Activated CD8-positive, alpha-beta T cell treated with anti-CD3 and anti-CD28 coated beads, Interleukin-2, amount 10 ng/mL, durations not matched to agents 7 days and 5 days (primary cell): ENCODE measurements around the gene STAT2. TPM values are rescaled to one million over a fixed set of nuclear protein-coding genes. Genes with fewer than 3 reads are reported as not detected.
A peak's percentile ranks its signal among the peaks of the same experiment; 100 is the strongest.
"Not testable (repeated sequence)": the region's sequence is repeated elsewhere in the genome, so short reads cannot be mapped to it uniquely, and the experiment has no call there.

ENCODE experiments used
- ATAC-seq: fragments of 150-1000 bp; cut with Tn5 transposase; one replicate; pipeline ENCODE4 v1.10.0; 2021; ENCODE audit warnings: moderate library complexity
- CTCF ChIA-PET: fragments of 350-600 bp; sonication (Branson Sonifier 250); formaldehyde crosslinking; loops from one replicate; lab custom pipeline; 2021; ENCODE audit warnings: antibody characterized with exemption; lab: Charles Lee
- POLR2A ChIA-PET: fragments of 350-600 bp; sonication (Branson Sonifier 250); formaldehyde crosslinking; loops from one replicate; lab custom pipeline; 2021; ENCODE audit warnings: antibody characterized with exemption; lab: Charles Lee
- DNase-seq: peaks from one replicate; pipeline ENCODE4 v3.0.0-alpha.2; 2020
- H3K27ac Mint-ChIP-seq: one replicate; pipeline ENCODE4 v1.8.0; 2021; ENCODE audit warnings: mild to moderate bottlenecking, mixed read lengths
- H3K27me3 Mint-ChIP-seq: one replicate; pipeline ENCODE4 v1.8.0; 2021; ENCODE audit warnings: low read depth, mixed read lengths
- H3K36me3 Mint-ChIP-seq: one replicate; pipeline ENCODE4 v1.8.0; 2021; ENCODE audit warnings: low read depth, mixed read lengths
- H3K4me1 Mint-ChIP-seq: one replicate; pipeline ENCODE4 v1.8.0; 2021; ENCODE audit warnings: low read depth, mixed read lengths
- H3K4me3 Mint-ChIP-seq: one replicate; pipeline ENCODE4 v1.8.0; 2021; ENCODE audit warnings: mild to moderate bottlenecking, mixed read lengths
- H3K9me3 Mint-ChIP-seq: one replicate; pipeline ENCODE4 v1.8.0; 2022; ENCODE audit warnings: mixed read lengths; ENCODE audit not compliant: insufficient read depth
- total RNA-seq, 2 experiments: library from RNA; stranded (reverse); gene quantifications; one replicate each; pipeline ENCODE4 v1.2.3, GENCODE V29; 2021

STAT2 gene
- total RNA-seq: 100 to 1,000 TPM; 193 to 194 TPM

- Mint-ChIP-seq H3K36me3 (peaks cover 28% of the 10 kb centered on the region), H3K4me1 (peaks cover 25% of the 10 kb centered on the region), H3K27me3 (no peaks in the 10 kb centered on the region), H3K4me3 (peak within 1 kb of the TSS; percentile 93), H3K27ac (peak within 1 kb of the TSS; percentile 97), H3K9me3 (no peaks in the 10 kb centered on the region)
- DNase-seq (peak; percentile 100), ATAC-seq (peak; percentile 98)
- ChIA-PET CTCF (interaction anchor here (0.8 to 5.4 kb wide), 22 partner anchors 12 to 870 kb away, joined by 3 to 62 read pairs (median 4); partner anchors contain the start of genes ANKRD52, CNPY2, IL23A and PAN2), POLR2A (interaction anchor here (0.6 to 5.0 kb wide), 27 partner anchors 9 to 430 kb away, joined by 3 to 60 read pairs (median 5); partner anchors contain the start of genes CNPY2, CS, DGKA and ESYT1)
Observed at GRCh38 chr12:56359851-56360767, at the start of gene STAT2. TSS of gene STAT2 (minus strand) at chr12:56360107. CDS start at chr12:56356571, 3,536 bp downstream.

- H3K27ac Mint-ChIP-seq: no peak overlapping the region
- H3K27me3 Mint-ChIP-seq: no peaks in the 10 kb centered on the region
- POLR2A ChIA-PET: no interaction called here
- no peak for ATAC-seq
- H3K4me3 Mint-ChIP-seq: no peak overlapping the region
- no peaks in the 10 kb centered on the region for H3K4me1 Mint-ChIP-seq
- no peaks in the 10 kb centered on the region for H3K9me3 Mint-ChIP-seq
- DNase-seq: no peak
- CTCF ChIA-PET: no interaction called here
- H3K36me3 Mint-ChIP-seq: peaks cover 4% of the 10 kb centered on the region
Observed at GRCh38 chr12:56408799-56409417, 49.0 kb upstream of the STAT2 start.

DNA sequence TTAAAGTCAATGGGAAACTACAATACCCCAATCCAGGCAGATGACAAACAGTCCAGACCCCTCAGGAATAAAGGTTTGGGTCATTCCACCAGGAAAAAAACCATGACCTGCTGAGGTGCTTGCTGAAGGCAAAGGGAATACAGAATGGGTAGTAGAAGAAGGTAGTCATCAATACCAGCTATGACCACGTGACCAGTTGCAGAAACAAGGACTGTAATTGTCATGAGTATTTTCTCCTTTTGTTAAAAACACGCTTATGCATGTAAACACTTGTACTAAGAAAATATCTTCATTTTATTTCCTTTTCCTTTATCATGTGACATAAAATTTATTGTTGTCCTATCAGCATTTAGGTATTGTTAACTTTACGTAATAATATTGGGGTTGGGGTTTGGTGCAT is 44.3 kb upstream of the STAT2 start:
- ATAC-seq, H3K4me1 Mint-ChIP-seq, H3K27ac Mint-ChIP-seq, H3K9me3 Mint-ChIP-seq, H3K27me3 Mint-ChIP-seq, CTCF ChIA-PET, POLR2A ChIA-PET, H3K4me3 Mint-ChIP-seq, DNase-seq, H3K36me3 Mint-ChIP-seq: not testable (repeated sequence)

DNA sequence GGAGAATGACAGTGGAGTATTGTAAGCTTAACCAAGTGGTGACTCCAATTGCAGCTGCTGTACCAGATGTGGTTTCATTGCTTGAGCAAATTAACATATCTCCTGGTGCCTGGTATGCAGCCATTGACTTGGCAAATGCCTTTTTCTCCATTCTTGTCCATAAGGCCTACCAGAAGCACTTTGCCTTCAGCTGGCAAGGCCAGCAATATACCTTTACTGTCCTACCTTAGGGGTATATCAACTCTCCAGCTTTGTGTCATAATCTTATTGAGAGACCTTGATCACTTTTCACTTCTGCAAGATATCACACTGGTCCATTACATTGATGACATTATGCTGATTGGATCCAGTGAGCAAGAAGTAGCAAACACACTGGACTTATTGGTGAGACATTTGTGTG is 41.7 kb upstream of the STAT2 start:
- H3K4me3 Mint-ChIP-seq, H3K4me1 Mint-ChIP-seq, H3K27me3 Mint-ChIP-seq, H3K27ac Mint-ChIP-seq, ATAC-seq, CTCF ChIA-PET, POLR2A ChIA-PET, H3K36me3 Mint-ChIP-seq, DNase-seq: not testable (repeated sequence)
- H3K9me3 Mint-ChIP-seq: peaks cover 11% of the 10 kb centered on the region

DNA sequence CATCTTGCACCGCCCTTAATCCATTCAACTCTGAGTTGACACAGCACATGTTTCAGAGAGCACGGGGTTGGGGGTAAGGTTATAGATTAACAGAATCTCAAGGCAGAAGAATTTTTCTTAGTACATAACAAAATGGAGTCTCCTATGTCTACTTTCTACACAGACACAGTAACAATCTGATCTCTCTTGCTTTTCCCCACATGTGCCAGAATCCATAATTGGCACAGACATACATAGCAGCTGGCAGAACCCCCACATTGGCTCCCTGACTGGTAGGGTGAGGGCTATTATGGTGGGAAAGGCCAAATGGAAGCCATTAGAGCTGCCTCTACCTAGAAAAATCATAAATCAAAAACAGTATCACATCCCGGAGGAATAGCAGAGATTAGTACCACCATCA is 41.2 kb upstream of the STAT2 start:
- H3K27me3 Mint-ChIP-seq, H3K4me1 Mint-ChIP-seq, H3K36me3 Mint-ChIP-seq, CTCF ChIA-PET, POLR2A ChIA-PET, ATAC-seq, H3K27ac Mint-ChIP-seq, H3K4me3 Mint-ChIP-seq, DNase-seq: not testable (repeated sequence)
- H3K9me3 Mint-ChIP-seq: peaks cover 11% of the 10 kb centered on the region

- POLR2A ChIA-PET, H3K36me3 Mint-ChIP-seq, CTCF ChIA-PET, H3K27ac Mint-ChIP-seq, H3K4me3 Mint-ChIP-seq, ATAC-seq, DNase-seq, H3K27me3 Mint-ChIP-seq, H3K4me1 Mint-ChIP-seq: not testable (repeated sequence)
- H3K9me3 Mint-ChIP-seq: peaks cover 11% of the 10 kb centered on the region
Observed at GRCh38 chr12:56399466-56399865, 39.6 kb upstream of the STAT2 start.

GRCh38 chr12:56398324-56398723 is 38.4 kb upstream of the STAT2 start:
- Mint-ChIP-seq H3K9me3 (peaks cover 11% of the 10 kb centered on the region), H3K27me3 (peaks cover 12% of the 10 kb centered on the region), H3K4me1 (no peaks in the 10 kb centered on the region), H3K36me3 (no peaks in the 10 kb centered on the region), H3K27ac (no peak overlapping the region), H3K4me3 (no peak overlapping the region)
- no peak for ATAC-seq
- no peak for DNase-seq
- ChIA-PET CTCF (no interaction called here), POLR2A (no interaction called here)

- Mint-ChIP-seq H3K27me3 (peaks cover 2% of the 10 kb centered on the region), H3K9me3 (no peaks in the 10 kb centered on the region), H3K27ac (no peak overlapping the region), H3K36me3 (no peaks in the 10 kb centered on the region), H3K4me1 (no peaks in the 10 kb centered on the region), H3K4me3 (no peak overlapping the region)
- no peak for DNase-seq
- no peak for ATAC-seq
- ChIA-PET CTCF (no interaction called here), POLR2A (no interaction called here)
Observed at GRCh38 chr12:56392331-56392730, 32.4 kb upstream of the STAT2 start.

DNA sequence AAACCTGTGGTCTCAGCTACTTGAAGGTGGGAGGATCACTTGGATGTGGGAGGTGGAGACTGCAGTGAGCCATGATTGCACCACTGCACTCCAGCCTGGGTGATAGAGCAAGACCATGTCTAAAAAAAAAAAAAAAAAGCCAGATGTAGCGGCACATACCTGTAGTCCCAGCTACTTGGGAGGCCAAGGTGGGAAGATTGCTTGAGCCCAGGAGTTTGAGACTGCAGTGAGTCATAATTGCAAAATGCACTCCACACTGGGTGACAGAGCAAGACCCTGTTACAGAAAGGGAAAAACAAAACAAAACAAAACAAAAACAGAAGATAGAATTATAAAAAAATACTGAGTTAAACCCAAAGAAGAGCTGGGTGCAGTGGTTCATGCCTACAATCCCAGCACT is 31.8 kb upstream of the STAT2 start:
- ATAC-seq: no peak
- no peak overlapping the region for H3K4me3 Mint-ChIP-seq
- no peak overlapping the region for H3K27ac Mint-ChIP-seq
- H3K9me3 Mint-ChIP-seq: no peaks in the 10 kb centered on the region
- H3K36me3 Mint-ChIP-seq: no peaks in the 10 kb centered on the region
- peaks cover 2% of the 10 kb centered on the region for H3K27me3 Mint-ChIP-seq
- ChIA-PET POLR2A (no interaction called here), CTCF (no interaction called here)
- H3K4me1 Mint-ChIP-seq: no peaks in the 10 kb centered on the region
- DNase-seq: no peak

DNA sequence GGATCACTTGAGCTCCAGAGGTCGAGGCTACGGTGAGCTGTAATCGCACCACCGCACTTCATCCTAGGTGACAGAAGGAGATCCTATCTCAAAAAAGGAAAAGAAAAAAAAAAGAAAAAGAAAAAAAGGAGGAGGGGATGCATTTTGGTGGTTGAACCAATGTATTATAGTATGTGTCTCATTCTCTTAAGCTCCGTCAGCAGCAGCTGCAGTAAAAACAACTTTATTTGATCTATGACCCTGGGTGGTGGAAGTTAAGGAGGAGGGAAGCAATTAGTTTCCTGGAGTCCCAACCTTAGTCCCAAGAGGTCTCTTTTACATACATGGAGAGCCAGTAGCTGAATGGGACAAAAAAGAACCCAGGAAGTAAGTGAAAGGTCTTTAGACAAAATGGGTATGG is 29.5 kb upstream of the STAT2 start:
- ATAC-seq (no peak), DNase-seq (no peak)
- CTCF ChIA-PET: no interaction called here
- Mint-ChIP-seq H3K9me3 (no peaks in the 10 kb centered on the region), H3K4me3 (no peak overlapping the region), H3K27me3 (peaks cover 5% of the 10 kb centered on the region), H3K27ac (no peak overlapping the region), H3K4me1 (no peaks in the 10 kb centered on the region), H3K36me3 (no peaks in the 10 kb centered on the region)
- POLR2A ChIA-PET: no interaction called here

- H3K27me3 Mint-ChIP-seq: peaks cover 2% of the 10 kb centered on the region
- no peak for ATAC-seq
- H3K9me3 Mint-ChIP-seq: no peaks in the 10 kb centered on the region
- CTCF ChIA-PET: no interaction called here
- no peaks in the 10 kb centered on the region for H3K4me1 Mint-ChIP-seq
- POLR2A ChIA-PET: no interaction called here
- H3K4me3 Mint-ChIP-seq: no peak overlapping the region
- H3K36me3 Mint-ChIP-seq: no peaks in the 10 kb centered on the region
- DNase-seq: no peak
- no peak overlapping the region for H3K27ac Mint-ChIP-seq
Observed at GRCh38 chr12:56387152-56387736, 27.3 kb upstream of the STAT2 start.

- no peak for DNase-seq
- peaks cover 2% of the 10 kb centered on the region for H3K27me3 Mint-ChIP-seq
- no peaks in the 10 kb centered on the region for H3K36me3 Mint-ChIP-seq
- no peaks in the 10 kb centered on the region for H3K4me1 Mint-ChIP-seq
- no peak for ATAC-seq
- H3K27ac Mint-ChIP-seq: no peak overlapping the region
- H3K4me3 Mint-ChIP-seq: no peak overlapping the region
- no peaks in the 10 kb centered on the region for H3K9me3 Mint-ChIP-seq
- POLR2A ChIA-PET: no interaction called here
- CTCF ChIA-PET: no interaction called here
Observed at GRCh38 chr12:56385873-56386272, 26.0 kb upstream of the STAT2 start.
